Measurements from ENCODE around the gene HOXD4. TPM values are rescaled to one million over a fixed set of nuclear protein-coding genes. Genes with fewer than 3 reads are reported as not detected.
A peak's percentile ranks its signal among the peaks of the same experiment; 100 is the strongest.

The HOXD4 gene
- total RNA-seq, 1 donor from 2014 or later: not detected

GRCh38 chr2:176186024-176186423 is 34.7 kb downstream of the HOXD4 start:
- no peak for ATAC-seq
- no peak for DNase-seq (ENCODE audit: low spot score)

GRCh38 chr2:176187200-176187898 is 36.0 kb downstream of the HOXD4 start:
- ATAC-seq (peak; percentile 34), DNase-seq (ENCODE audit: low spot score) (no peak)

GRCh38 chr2:176187899-176188773 is 36.8 kb downstream of the HOXD4 start, which contains the start of gene HOXD1:
Gene HOXD1, plus strand, starts transcription at chr2:176188668. Its CDS starts 134 bp downstream, at chr2:176188802.
- DNase-seq (ENCODE audit: low spot score) (no peak), ATAC-seq (peak; percentile 86)

DNA sequence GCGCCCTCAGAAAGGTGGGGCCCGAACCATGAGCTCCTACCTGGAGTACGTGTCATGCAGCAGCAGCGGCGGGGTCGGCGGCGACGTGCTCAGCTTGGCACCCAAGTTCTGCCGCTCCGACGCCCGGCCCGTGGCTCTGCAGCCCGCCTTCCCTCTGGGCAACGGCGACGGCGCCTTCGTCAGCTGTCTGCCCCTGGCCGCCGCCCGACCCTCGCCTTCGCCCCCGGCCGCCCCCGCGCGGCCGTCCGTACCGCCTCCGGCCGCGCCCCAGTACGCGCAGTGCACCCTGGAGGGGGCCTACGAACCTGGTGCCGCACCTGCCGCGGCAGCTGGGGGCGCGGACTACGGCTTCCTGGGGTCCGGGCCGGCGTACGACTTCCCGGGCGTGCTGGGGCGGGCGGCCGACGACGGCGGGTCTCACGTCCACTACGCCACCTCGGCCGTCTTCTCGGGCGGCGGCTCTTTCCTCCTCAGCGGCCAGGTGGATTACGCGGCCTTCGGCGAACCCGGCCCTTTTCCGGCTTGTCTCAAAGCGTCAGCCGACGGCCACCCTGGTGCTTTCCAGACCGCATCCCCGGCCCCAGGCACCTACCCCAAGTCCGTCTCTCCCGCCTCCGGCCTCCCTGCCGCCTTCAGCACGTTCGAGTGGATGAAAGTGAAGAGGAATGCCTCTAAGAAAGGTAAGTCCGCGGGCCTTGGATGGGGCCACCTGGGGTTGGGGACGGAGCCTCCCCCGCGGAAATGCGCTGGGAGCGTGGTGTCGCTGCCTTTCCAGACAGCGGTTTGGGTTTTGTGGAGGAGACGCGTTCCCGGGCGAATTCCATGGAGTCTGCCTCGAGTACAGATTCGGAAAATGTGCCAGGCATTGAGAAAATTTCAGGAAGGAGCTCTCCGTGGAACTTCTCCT is 37.7 kb downstream of the HOXD4 start:
- DNase-seq (ENCODE audit: low spot score) (no peak), ATAC-seq (no peak)

GRCh38 chr2:176189681-176190641 is 38.6 kb downstream of the HOXD4 start:
- DNase-seq (ENCODE audit: low spot score) (no peak), ATAC-seq (no peak)

- DNase-seq (ENCODE audit: low spot score): no peak
- no peak for ATAC-seq
Observed at GRCh38 chr2:176192351-176192750, 41.0 kb downstream of the HOXD4 start.

GRCh38 chr2:176193048-176193447 is 41.7 kb downstream of the HOXD4 start:
- ATAC-seq (no peak), DNase-seq (ENCODE audit: low spot score) (no peak)

DNA sequence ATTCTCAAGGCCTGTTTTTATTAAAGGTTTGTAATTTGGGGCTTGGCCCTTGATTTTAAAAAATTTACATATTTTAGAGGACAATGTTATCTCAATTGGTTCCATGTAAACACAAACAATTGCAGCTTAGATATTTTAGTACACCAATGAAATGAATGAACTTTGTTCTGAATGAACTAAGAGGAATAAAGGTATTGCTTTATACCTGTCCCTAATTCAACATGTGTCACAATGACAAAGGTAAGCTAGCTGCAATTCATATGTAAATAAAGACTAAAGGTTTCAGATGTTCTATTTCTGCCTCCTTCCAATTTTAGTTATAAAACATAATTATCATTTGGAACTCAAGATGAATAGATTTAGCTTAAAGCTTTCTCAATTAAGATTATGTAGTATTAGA is 48.6 kb downstream of the HOXD4 start:
- DNase-seq (ENCODE audit: low spot score) (no peak), ATAC-seq (no peak)

DNA sequence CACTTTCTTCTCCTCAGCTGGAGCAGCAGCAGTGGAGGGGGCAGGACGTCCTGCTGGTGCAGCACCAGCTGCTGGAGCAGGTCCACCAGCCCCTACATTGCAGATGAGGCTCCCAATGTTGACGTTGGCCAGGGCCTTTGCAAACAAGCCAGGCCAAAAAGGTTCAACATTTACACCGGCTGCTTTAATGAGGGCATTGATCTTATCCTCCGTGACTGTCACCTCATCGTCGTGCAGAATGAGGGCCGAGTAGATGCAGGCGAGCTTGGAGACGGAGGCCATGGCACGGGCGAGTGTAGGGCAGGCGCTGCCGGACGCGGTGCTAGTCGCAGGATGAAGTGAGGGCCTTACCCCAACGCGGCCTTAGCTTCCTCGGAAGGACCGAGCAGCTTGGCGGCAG is 49.6 kb downstream of the HOXD4 start:
- no peak for ATAC-seq
- DNase-seq (ENCODE audit: low spot score): no peak

- ATAC-seq (no peak), DNase-seq (ENCODE audit: low spot score) (no peak)
Observed at GRCh38 chr2:176202491-176202890, 51.1 kb downstream of the HOXD4 start.

Other genes with a start within 250 kb of the HOXD4 start
- 19.2 TPM for gene LNPK, start 149.3 kb upstream of the HOXD4 start, total RNA-seq
- gene EVX2, start 67.6 kb upstream of the HOXD4 start, total RNA-seq: not detected
- gene HOXD13, start 58.8 kb upstream of the HOXD4 start, total RNA-seq: not detected
- not detected for gene HOXD12, start 51.8 kb upstream of the HOXD4 start, total RNA-seq
- gene HOXD11, start 44.3 kb upstream of the HOXD4 start, total RNA-seq: not detected
- gene HOXD10, start 34.8 kb upstream of the HOXD4 start, total RNA-seq: not detected
- not detected for gene HOXD9, start 28.8 kb upstream of the HOXD4 start, total RNA-seq
- gene HOXD8, start 21.8 kb upstream of the HOXD4 start, total RNA-seq: not detected
- not detected for gene HOXD3, start 5.8 kb downstream of the HOXD4 start, total RNA-seq
- gene HOXD1, start 37.1 kb downstream of the HOXD4 start, total RNA-seq: not detected
- 7.6 TPM for gene MTX2, start 117.9 kb downstream of the HOXD4 start, total RNA-seq

Measured in left lobe of liver (tissue), 2 donors.